ENCODE data around the gene CDH10. TPM values are rescaled to one million over a fixed set of nuclear protein-coding genes. Genes with fewer than 3 reads are reported as not detected.
A peak's percentile ranks its signal among the peaks of the same experiment; 100 is the strongest.

Gene CDH10
- total RNA-seq (2021), result 0.22 and 0.31 TPM in 2 replicates
- long read RNA-seq, partial matches to known transcripts, result 0 of 1 reads
- long read RNA-seq, other reads (novel, unspliced or antisense), result 1 of 1 reads

DNA sequence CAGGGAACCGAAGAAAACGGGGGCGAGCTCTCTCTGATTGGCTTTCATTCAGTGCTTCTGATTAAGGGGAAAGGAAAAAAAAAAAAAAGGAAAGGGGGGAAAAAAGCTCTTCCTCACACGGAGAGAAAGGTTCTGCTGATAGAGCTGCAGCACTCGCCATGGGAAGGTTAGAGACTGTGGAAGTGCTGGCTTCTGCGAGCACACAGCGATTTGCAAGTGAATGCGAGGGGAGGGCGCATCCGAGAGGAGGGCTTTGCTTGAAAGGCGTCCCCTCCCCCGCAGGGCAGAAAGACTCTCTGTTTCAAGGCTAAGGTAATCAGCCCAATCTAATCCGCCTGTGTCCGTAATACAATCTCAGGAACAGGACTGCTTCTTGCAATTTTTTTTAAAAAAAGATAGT is at the start of gene CDH10:
TSS of gene CDH10 (minus strand) at position 218 of the 400 bp plus-strand sequence. CDS start 51,488 bp downstream, outside the sequence.
- Histone ChIP-seq H3K18ac (ENCODE audit: insufficient read length, low read depth, low read length) (no peak within 1 kb of the TSS), H2BK120ac (ENCODE audit: low read depth, low read length, poor library complexity, severe bottlenecking) (no peak within 1 kb of the TSS), H3K4me1 (ENCODE audit: insufficient read depth, low read length) (no peaks in the 10 kb centered on the region), H2BK20ac (ENCODE audit: low read depth, low read length, poor library complexity, severe bottlenecking) (no peak within 1 kb of the TSS), H4K5ac (ENCODE audit: insufficient read length, low read depth, low read length) (no peak within 1 kb of the TSS), H2AK5ac (ENCODE audit: insufficient read length, low read length) (no peak within 1 kb of the TSS), H3K79me1 (ENCODE audit: insufficient read depth, low read depth, low read length, poor library complexity, severe bottlenecking) (no peaks in the 10 kb centered on the region), H2BK5ac (ENCODE audit: insufficient read length, low read length) (no peak within 1 kb of the TSS), H3T11ph (ENCODE audit: low read length) (no peak within 1 kb of the TSS), H2BK15ac (ENCODE audit: low read depth, low read length) (no peak within 1 kb of the TSS), H3K14ac (ENCODE audit: insufficient read depth, low read length) (no peak within 1 kb of the TSS), H3K9me3 (ENCODE audit: control insufficient read depth, low read depth, low read length) (no peaks in the 10 kb centered on the region), H3K23me2 (ENCODE audit: insufficient read length, low read depth, low read length, poor library complexity, severe bottlenecking) (no peaks in the 10 kb centered on the region), H3K79me2 (ENCODE audit: insufficient read depth, low read length) (no peaks in the 10 kb centered on the region), H3K4ac (ENCODE audit: low read depth, low read length) (no peak within 1 kb of the TSS), H4K91ac (ENCODE audit: insufficient read length, low read depth, low read length) (no peak within 1 kb of the TSS), H3K56ac (ENCODE audit: insufficient read length, low read depth, low read length) (no peak within 1 kb of the TSS), H3K27me3 (ENCODE audit: insufficient read depth, low read length) (no peaks in the 10 kb centered on the region; the same call in 1 of the 2 replicates), H3K9ac (ENCODE audit: extremely low read depth, insufficient read length, low read length) (no peak within 1 kb of the TSS), H4K8ac (replicated peaks; ENCODE audit: insufficient read length, low read depth, low read length) (no peak within 1 kb of the TSS), H3K27ac (ENCODE audit: insufficient read length, low read depth, low read length) (no peak within 1 kb of the TSS), H4K20me1 (ENCODE audit: control insufficient read depth, insufficient read depth, insufficient read length) (no peaks in the 10 kb centered on the region), H2BK12ac (ENCODE audit: insufficient read length, low read depth, low read length) (no peak within 1 kb of the TSS), H2AFZ (ENCODE audit: low read length) (no peak within 1 kb of the TSS), H3K23ac (ENCODE audit: insufficient read length, low read depth, low read length) (no peak within 1 kb of the TSS), H3K4me2 (ENCODE audit: insufficient read depth, insufficient read length, low read length) (peak within 1 kb of the TSS; percentile 82)
- no CpG with 5 or more reads among the region's 14 CpGs for WGBS (ENCODE audit: extremely low coverage, insufficient read length, low lambda C conversion rate)
- Mint-ChIP-seq H3K27ac (peak within 1 kb of the TSS in 2 of 3 experiments; percentile 15 to 90; a peak in 4 of 7 replicates), H3K9me3 (no peaks in the 10 kb centered on the region), H3K4me3 (peak within 1 kb of the TSS; percentile 51 to 74), H3K4me1 (peaks cover 27 to 33% of the 10 kb centered on the region in 2 experiments), H3K27me3 (ENCODE audit: low read depth) (peaks cover 49% of the 10 kb centered on the region), H3K36me3 (ENCODE audit: insufficient read depth in 1 of 3, low read depth in 3 of 3) (no peaks in the 10 kb centered on the region)
- TF ChIP-seq, protein P1, sequence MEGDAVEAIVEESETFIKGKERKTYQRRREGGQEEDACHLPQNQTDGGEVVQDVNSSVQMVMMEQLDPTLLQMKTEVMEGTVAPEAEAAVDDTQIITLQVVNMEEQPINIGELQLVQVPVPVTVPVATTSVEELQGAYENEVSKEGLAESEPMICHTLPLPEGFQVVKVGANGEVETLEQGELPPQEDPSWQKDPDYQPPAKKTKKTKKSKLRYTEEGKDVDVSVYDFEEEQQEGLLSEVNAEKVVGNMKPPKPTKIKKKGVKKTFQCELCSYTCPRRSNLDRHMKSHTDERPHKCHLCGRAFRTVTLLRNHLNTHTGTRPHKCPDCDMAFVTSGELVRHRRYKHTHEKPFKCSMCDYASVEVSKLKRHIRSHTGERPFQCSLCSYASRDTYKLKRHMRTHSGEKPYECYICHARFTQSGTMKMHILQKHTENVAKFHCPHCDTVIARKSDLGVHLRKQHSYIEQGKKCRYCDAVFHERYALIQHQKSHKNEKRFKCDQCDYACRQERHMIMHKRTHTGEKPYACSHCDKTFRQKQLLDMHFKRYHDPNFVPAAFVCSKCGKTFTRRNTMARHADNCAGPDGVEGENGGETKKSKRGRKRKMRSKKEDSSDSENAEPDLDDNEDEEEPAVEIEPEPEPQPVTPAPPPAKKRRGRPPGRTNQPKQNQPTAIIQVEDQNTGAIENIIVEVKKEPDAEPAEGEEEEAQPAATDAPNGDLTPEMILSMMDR (conservative IDR thresholded peaks at IDR 0.05), result no peak
- peak; percentile 96 for DNase-seq

All from H9 (cell line).